ENCODE data around the gene EVL.

- TF ChIP-seq GATA2 (IDR thresholded peaks at IDR 0.05; ENCODE audit: low read depth, low read length) (no peak), GATA3 (IDR thresholded peaks at IDR 0.05; ENCODE audit: low read depth, low read length) (no peak)
These were observed 30.2 kb upstream of the EVL start for GRCh38 chr14:100034961-100035500.
